ENCODE data around the gene CNDP2.

The CNDP2 gene

GRCh38 chr18:74457043-74457724, 39.0 kb upstream of the CNDP2 start, which contains the start of gene DIPK1C:
Gene DIPK1C (minus strand): TSS chr18:74457308. CDS start chr18:74457259, 49 bp downstream.
- TF ChIP-seq TAF1 (IDR thresholded peaks at IDR 0.05; ENCODE audit: low read depth) (no peak), RAD21 (IDR thresholded peaks at IDR 0.05; ENCODE audit: low read depth) (no peak), NFIC (IDR thresholded peaks at IDR 0.05) (no peak), REST (IDR thresholded peaks at IDR 0.05; ENCODE audit: low read depth) (no peak), ZBTB7A (IDR thresholded peaks at IDR 0.05; ENCODE audit: low read depth) (no peak), MAX (IDR thresholded peaks at IDR 0.05) (no peak), TCF12 (IDR thresholded peaks at IDR 0.05; ENCODE audit: low read depth) (no peak), CREB1 (IDR thresholded peaks at IDR 0.05; ENCODE audit: low read depth) (no peak)

- TF ChIP-seq EP300 (IDR thresholded peaks at IDR 0.05; ENCODE audit: borderline replicate concordance) (no peak), EGR1 (IDR thresholded peaks at IDR 0.05) (no peak), TCF12 (IDR thresholded peaks at IDR 0.05; ENCODE audit: low read depth) (no peak), REST (IDR thresholded peaks at IDR 0.05; ENCODE audit: low read depth) (no peak), USF1 (IDR thresholded peaks at IDR 0.05) (no peak), YY1 (IDR thresholded peaks at IDR 0.05; ENCODE audit: low read depth) (no peak), MAX (IDR thresholded peaks at IDR 0.05) (no peak), ZBTB7A (IDR thresholded peaks at IDR 0.05; ENCODE audit: low read depth) (no peak), CREB1 (IDR thresholded peaks at IDR 0.05; ENCODE audit: low read depth) (no peak), NFIC (IDR thresholded peaks at IDR 0.05) (no peak), TAF1 (IDR thresholded peaks at IDR 0.05; ENCODE audit: low read depth) (no peak), CEBPB (IDR thresholded peaks at IDR 0.05) (no peak), RAD21 (IDR thresholded peaks at IDR 0.05; ENCODE audit: low read depth) (no peak), FOXM1 (IDR thresholded peaks at IDR 0.05; ENCODE audit: borderline replicate concordance, low read depth) (no peak), TEAD4 (IDR thresholded peaks at IDR 0.05) (no peak)
These were observed 38.3 kb upstream of the CNDP2 start for GRCh38 chr18:74457725-74458421.

- TF ChIP-seq EGR1 (IDR thresholded peaks at IDR 0.05) (no peak), USF1 (IDR thresholded peaks at IDR 0.05) (no peak), TCF12 (IDR thresholded peaks at IDR 0.05; ENCODE audit: low read depth) (no peak), YY1 (IDR thresholded peaks at IDR 0.05; ENCODE audit: low read depth) (no peak), CEBPB (IDR thresholded peaks at IDR 0.05) (no peak), EP300 (IDR thresholded peaks at IDR 0.05; ENCODE audit: borderline replicate concordance) (no peak), RAD21 (IDR thresholded peaks at IDR 0.05; ENCODE audit: low read depth) (no peak), FOXM1 (IDR thresholded peaks at IDR 0.05; ENCODE audit: borderline replicate concordance, low read depth) (no peak), TAF1 (IDR thresholded peaks at IDR 0.05; ENCODE audit: low read depth) (no peak), TEAD4 (IDR thresholded peaks at IDR 0.05) (no peak), ZBTB7A (IDR thresholded peaks at IDR 0.05; ENCODE audit: low read depth) (no peak), MAX (IDR thresholded peaks at IDR 0.05) (no peak), NFIC (IDR thresholded peaks at IDR 0.05) (no peak), REST (IDR thresholded peaks at IDR 0.05; ENCODE audit: low read depth) (no peak), CREB1 (IDR thresholded peaks at IDR 0.05; ENCODE audit: low read depth) (no peak)
These were observed 36.3 kb upstream of the CNDP2 start for GRCh38 chr18:74459889-74460288.

Measured in Ishikawa (cell line).